ENCODE data around the gene ECM2. TPM values are rescaled to one million over a fixed set of nuclear protein-coding genes. Genes with fewer than 3 reads are reported as not detected.
A peak's percentile ranks its signal among the peaks of the same experiment; 100 is the strongest.

Gene ECM2
- polyA plus RNA-seq, 1 of the 3 experiments (the other 2 are of a cell fraction), result 0.20 TPM

- H3K9ac ChIP-seq, result no peak overlapping the region
- no peaks in the 10 kb centered on the region for H3K27me3 ChIP-seq (ENCODE audit: insufficient read depth)
- no peaks in the 10 kb centered on the region for H4K20me1 ChIP-seq (ENCODE audit: insufficient read depth)
- no peak overlapping the region for H3K4me3 ChIP-seq (ENCODE audit: low read depth in 2 of 2, low read length in 1 of 2)
- no peaks in the 10 kb centered on the region for H3K9me2 ChIP-seq
- WGBS (ENCODE audit: low lambda C conversion rate), result 94% methylated on average over 4 of the region's 4 CpGs
- H3K4me1 ChIP-seq (ENCODE audit: control insufficient read depth in 1 of 2, insufficient read depth in 2 of 2, low read depth in 1 of 2, low read length in 1 of 2), result peaks cover 0 to 3% of the 10 kb centered on the region in 2 experiments; a peak in 2 of 4 replicates
- H3K79me2 ChIP-seq (ENCODE audit: insufficient read depth), result no peaks in the 10 kb centered on the region
- H3F3A ChIP-seq (replicated peaks; ENCODE audit: insufficient read depth), result no peaks in the 10 kb centered on the region
- H3K9me3 ChIP-seq, result no peaks in the 10 kb centered on the region
- no peak overlapping the region for H2AFZ ChIP-seq (ENCODE audit: low read depth)
- TF ChIP-seq POLR2AphosphoS5 (IDR thresholded peaks at IDR 0.05; ENCODE audit: low read depth, low read length), result no peak
- CTCF ChIA-PET, result no interaction called here
- no peak for DNase-seq
- H3K27ac ChIP-seq (ENCODE audit: low read depth in 2 of 2, low read length in 1 of 2), result peak overlapping the region in 1 of 2 experiments; percentile 17; a peak in 2 of 4 replicates
- H3K36me3 ChIP-seq (replicated peaks in 1 of 2; ENCODE audit: control insufficient read depth in 1 of 2, insufficient read depth in 2 of 2, low read length in 1 of 2), result no peaks in the 10 kb centered on the region
- no peak overlapping the region for H3K4me2 ChIP-seq
- POLR2A ChIA-PET, result no interaction called here
Measured at GRCh38 chr9:92527832-92528521, 7.8 kb downstream of the ECM2 start.

GRCh38 chr9:92527291-92527828, 8.4 kb downstream of the ECM2 start:
- Histone ChIP-seq H3K4me1 (ENCODE audit: control insufficient read depth in 1 of 2, insufficient read depth in 2 of 2, low read depth in 1 of 2, low read length in 1 of 2) (peaks cover 0 to 3% of the 10 kb centered on the region in 2 experiments; a peak in 2 of 4 replicates), H2AFZ (ENCODE audit: low read depth) (no peak overlapping the region), H3K27ac (ENCODE audit: low read depth in 2 of 2, low read length in 1 of 2) (no peak overlapping the region), H3K4me3 (ENCODE audit: low read depth in 2 of 2, low read length in 1 of 2) (no peak overlapping the region), H3K9me2 (no peaks in the 10 kb centered on the region), H3F3A (replicated peaks; ENCODE audit: insufficient read depth) (no peaks in the 10 kb centered on the region), H3K9ac (no peak overlapping the region), H3K9me3 (no peaks in the 10 kb centered on the region), H3K27me3 (ENCODE audit: insufficient read depth) (no peaks in the 10 kb centered on the region), H3K36me3 (replicated peaks in 1 of 2; ENCODE audit: control insufficient read depth in 1 of 2, insufficient read depth in 2 of 2, low read length in 1 of 2) (no peaks in the 10 kb centered on the region), H3K4me2 (no peak overlapping the region), H3K79me2 (ENCODE audit: insufficient read depth) (no peaks in the 10 kb centered on the region), H4K20me1 (ENCODE audit: insufficient read depth) (no peaks in the 10 kb centered on the region)
- TF ChIP-seq POLR2AphosphoS5 (IDR thresholded peaks at IDR 0.05; ENCODE audit: low read depth, low read length) (no peak), TEAD4 (IDR thresholded peaks at IDR 0.05; ENCODE audit: borderline replicate concordance, insufficient read depth) (no peak), FOXM1 (IDR thresholded peaks at IDR 0.05; ENCODE audit: low read depth) (no peak), IRF3 (IDR thresholded peaks at IDR 0.05; ENCODE audit: low read depth, low read length) (no peak), RXRA (IDR thresholded peaks at IDR 0.05; ENCODE audit: borderline replicate concordance, low read depth) (no peak), RCOR1 (IDR thresholded peaks at IDR 0.05; ENCODE audit: low read length) (no peak), JUND (IDR thresholded peaks at IDR 0.05) (no peak), CHD2 (IDR thresholded peaks at IDR 0.05; ENCODE audit: low read length, partially characterized antibody) (no peak), TCF12 (IDR thresholded peaks at IDR 0.05) (no peak), REST (IDR thresholded peaks at IDR 0.05; ENCODE audit: low read depth, low read length) (no peak), USF2 (IDR thresholded peaks at IDR 0.05; ENCODE audit: borderline replicate concordance, low read depth, low read length) (no peak)
- DNase-seq, result no peak
- ChIA-PET POLR2A (no interaction called here), CTCF (no interaction called here)
- WGBS (ENCODE audit: low lambda C conversion rate), result 100% methylated on average over 2 of the region's 2 CpGs

Data from SK-N-SH (cell line).